Placental epithelial cell (primary cell): ENCODE results near the gene ZNF705A. TPM values are rescaled to one million over a fixed set of nuclear protein-coding genes. Genes with fewer than 3 reads are reported as not detected.

Experiments
- total RNA-seq: library from RNA; depleted of rRNA; stranded (reverse); fragments of >200 nt; gene quantifications from 2 replicates; pipeline ENCODE4 v1.2.3, GENCODE V29; 2012

The ZNF705A gene
- not detected in 2 replicates for total RNA-seq

GRCh38 chr12:8156845-8157244 is at the start of gene ZNF705A:
Gene ZNF705A (plus strand): TSS chr12:8157015. CDS start chr12:8172626, 15,611 bp downstream.

GRCh38 chr12:8123124-8123912 is 33.5 kb upstream of the ZNF705A start, which contains the start of gene CLEC4A:
Gene CLEC4A (plus strand): TSS chr12:8123617. CDS start chr12:8123879, 262 bp downstream.

GRCh38 chr12:8226992-8227731 is 70.3 kb downstream of the ZNF705A start, which contains the start of gene FAM90A1:
Gene FAM90A1 (minus strand): TSS chr12:8227618. CDS start chr12:8224832, 2,786 bp downstream.

Other genes starting within 250 kb of the ZNF705A start
- gene SLC2A3, start 220.8 kb upstream of the ZNF705A start, total RNA-seq: 19.3 and 21.2 TPM in 2 replicates
- gene FOXJ2, start 124.3 kb upstream of the ZNF705A start, total RNA-seq: 8.8 and 10.6 TPM in 2 replicates
- not detected in 2 replicates for gene C3AR1, start 90.7 kb upstream of the ZNF705A start, total RNA-seq
- 30.2 and 39.3 TPM in 2 replicates for gene NECAP1, start 74.7 kb upstream of the ZNF705A start, total RNA-seq
- under 0.01 TPM in 1 of 2 replicates, not detected in the other for gene CLEC4A, start 33.4 kb upstream of the ZNF705A start, total RNA-seq
- 0.11 TPM in 1 of 2 replicates, not detected in the other for gene FAM90A1, start 70.6 kb downstream of the ZNF705A start, total RNA-seq